ENCODE measurements around the gene TTLL3.

Gene TTLL3

DNA sequence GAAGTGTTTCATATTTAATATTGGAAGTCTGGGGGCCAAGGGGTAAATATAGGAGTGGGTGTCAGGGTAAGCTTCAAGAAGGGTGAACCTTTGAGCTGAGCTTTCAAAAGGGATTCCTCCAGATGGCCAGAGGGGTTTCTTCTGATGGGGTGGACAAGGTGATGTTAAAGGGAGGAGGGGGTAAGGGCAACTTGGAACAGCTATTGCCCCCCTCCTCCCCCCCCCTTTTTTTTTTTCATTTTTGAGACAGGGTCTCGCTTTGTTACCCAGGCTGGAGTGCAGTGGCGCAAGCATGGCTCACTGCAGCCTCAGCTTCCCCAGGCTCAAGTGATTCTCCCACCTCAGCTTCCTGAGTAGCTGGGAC, 2.1 kb upstream of the TTLL3 start:
- no peak for DNase-seq (ENCODE audit: low read depth)

GRCh38 chr3:9808345-9809037, 1.6 kb upstream of the TTLL3 start:
- no peak for DNase-seq (ENCODE audit: low read depth)

DNA sequence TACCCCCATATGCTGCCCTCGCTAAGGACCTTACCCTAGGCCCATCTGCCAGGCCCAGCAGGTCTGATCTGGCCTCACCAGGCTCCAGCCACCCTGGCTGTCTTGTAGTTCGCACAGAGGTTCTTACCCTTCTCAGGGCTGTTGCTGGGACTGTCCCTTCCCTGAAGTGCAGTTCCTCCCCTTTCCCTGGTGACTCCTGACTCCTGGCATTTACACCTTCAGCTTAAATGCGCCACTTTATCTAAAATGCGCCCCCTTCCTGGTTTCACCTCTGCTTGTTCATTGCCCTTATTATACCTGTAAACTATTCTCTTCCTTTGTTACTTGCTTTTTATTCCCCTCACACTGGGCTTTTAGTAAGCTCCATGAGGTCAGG, 835 bp upstream of the TTLL3 start:
- DNase-seq (ENCODE audit: low read depth), result no peak

GRCh38 chr3:9810433-9810770, 340 bp downstream of the TTLL3 start:
- no peak for DNase-seq (ENCODE audit: low read depth)

DNA sequence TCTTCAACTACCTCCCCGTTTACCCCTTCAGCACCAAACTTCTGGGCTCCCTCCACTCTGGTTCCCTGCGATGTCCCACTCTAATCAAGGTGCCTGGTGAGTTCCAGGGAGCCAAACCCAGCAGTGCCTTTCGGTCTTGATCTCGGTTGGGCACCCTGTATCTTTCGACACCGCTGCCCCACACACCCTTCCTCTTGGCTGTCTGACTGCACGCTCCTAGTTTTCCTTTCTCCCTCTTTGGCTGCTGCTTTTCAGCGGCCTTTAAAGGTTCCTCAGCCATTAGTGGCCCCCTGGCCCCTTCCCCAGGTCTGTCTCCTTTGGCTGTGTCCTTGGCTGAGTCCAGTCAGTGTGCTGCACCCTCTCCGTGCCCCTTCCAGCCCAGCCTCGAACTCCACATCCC, 784 bp downstream of the TTLL3 start:
- no peak for DNase-seq (ENCODE audit: low read depth)

- no peak for DNase-seq (ENCODE audit: low read depth)
These were observed 2.9 kb downstream of the TTLL3 start for GRCh38 chr3:9812870-9813483.

DNA sequence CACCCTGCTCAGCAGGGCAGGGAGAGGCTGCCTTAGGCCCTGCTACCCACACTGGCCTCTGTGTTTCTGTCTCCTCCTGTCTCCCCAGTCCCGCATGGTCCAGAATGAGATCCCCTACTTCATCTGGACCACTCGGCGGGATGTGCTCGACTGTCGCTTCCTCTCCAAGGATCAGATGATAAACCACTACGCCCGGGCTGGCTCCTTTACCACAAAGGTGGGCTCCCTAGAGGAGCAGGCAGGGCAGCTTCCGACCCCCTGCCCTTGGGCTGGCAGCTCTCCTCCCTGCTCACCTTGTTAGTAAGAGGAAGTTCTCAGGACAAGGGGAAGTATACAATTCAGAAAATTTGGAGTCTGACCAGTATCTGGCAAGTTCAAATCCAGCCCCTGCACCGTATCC, 5.9 kb downstream of the TTLL3 start:
- no peak for DNase-seq (ENCODE audit: low read depth)

- no peak for DNase-seq (ENCODE audit: low read depth)
These were observed 7.4 kb downstream of the TTLL3 start for GRCh38 chr3:9817436-9817835.

DNA sequence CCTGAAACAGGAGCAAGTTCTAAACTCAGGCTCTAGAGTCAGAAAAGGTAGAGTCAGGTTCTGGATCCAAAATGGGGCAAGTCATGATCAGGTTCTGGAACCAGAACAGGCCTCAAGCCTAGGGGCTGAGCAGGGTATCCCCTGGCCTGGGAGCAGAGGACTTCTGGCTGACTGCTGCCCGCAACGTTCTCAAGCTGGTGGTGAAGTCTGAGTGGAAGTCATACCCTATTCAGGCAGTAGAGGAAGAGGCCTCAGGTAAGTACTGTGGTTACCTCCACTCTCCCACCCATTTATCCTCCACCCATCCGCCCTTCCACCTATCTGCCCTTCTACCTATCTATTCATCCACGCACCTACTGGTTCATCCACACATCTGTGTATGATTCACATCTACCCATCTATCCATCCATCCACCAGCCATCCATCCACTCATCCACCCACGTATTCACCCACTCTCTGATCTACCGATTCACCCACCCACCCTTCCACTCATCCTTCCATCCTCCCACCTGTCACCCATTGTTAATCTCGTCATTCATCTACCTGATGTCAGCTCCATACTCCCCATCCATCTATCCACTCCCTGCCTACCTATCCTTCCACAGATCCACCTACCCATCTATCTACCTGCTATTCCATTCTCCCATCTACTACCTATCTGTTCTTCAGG, 8.7 kb downstream of the TTLL3 start:
- DNase-seq (ENCODE audit: low read depth), result no peak

GRCh38 chr3:9820543-9820942, 10.5 kb downstream of the TTLL3 start:
- DNase-seq (ENCODE audit: low read depth), result no peak

- DNase-seq (ENCODE audit: low read depth), result no peak
These were observed 10.9 kb downstream of the TTLL3 start for GRCh38 chr3:9820946-9821345.

GRCh38 chr3:9825451-9826040, 15.5 kb downstream of the TTLL3 start:
- no peak for DNase-seq (ENCODE audit: low read depth)

- DNase-seq (ENCODE audit: low read depth), result no peak
These were observed 16.9 kb downstream of the TTLL3 start for GRCh38 chr3:9826815-9827573.

GRCh38 chr3:9828801-9829755, 19.0 kb downstream of the TTLL3 start:
- no peak for DNase-seq (ENCODE audit: low read depth)

GRCh38 chr3:9831253-9831652, 21.2 kb downstream of the TTLL3 start:
- no peak for DNase-seq (ENCODE audit: low read depth)

DNA sequence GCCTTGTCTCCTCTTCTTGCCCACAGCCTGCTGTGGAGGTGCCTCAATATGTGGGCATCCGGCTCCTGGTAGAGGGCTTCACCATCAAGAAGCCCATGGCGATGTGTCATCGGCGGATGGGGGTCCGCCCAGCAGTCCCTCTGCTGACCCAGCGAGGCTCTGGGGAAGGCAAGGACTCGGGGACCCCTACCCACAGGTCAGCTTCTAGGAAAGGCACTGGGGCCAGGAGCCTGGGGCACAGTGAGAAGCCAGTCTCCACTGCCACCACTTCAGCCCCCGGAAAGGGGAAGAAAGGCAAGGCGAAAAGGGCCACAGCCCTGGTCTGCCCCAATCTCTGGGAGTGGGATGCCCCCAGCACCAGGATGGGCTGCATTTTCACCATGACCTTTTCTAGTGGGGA, 23.0 kb downstream of the TTLL3 start:
- DNase-seq (ENCODE audit: low read depth), result no peak

- DNase-seq (ENCODE audit: low read depth), result no peak
These were observed 24.7 kb downstream of the TTLL3 start for GRCh38 chr3:9834520-9835380.

- no peak for DNase-seq (ENCODE audit: low read depth)
These were observed 27.9 kb downstream of the TTLL3 start for GRCh38 chr3:9837701-9838582.

- no peak for DNase-seq (ENCODE audit: low read depth)
These were observed 28.8 kb downstream of the TTLL3 start for GRCh38 chr3:9838856-9839255.

DNA sequence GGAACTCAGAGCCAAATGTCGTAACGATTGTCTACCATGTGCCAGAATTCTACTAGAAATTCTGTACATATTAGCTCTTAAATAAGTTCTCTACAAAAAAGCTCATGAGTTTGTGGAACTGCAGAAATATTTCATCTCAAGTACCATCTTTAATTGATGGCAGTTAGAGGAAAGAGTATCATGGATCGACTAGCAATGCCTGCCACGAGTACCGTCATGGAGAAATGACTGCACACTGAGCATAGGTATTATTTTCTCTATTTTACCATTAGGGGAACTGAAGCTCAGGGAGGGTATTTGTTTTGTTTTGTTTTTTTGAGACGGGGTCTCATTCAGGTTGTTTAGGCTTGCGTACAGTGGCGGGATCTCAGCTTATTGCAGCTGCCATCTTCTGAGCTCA, 31.0 kb downstream of the TTLL3 start:
- no peak for DNase-seq (ENCODE audit: low read depth)

Measured in fibroblast of the conjunctiva (primary cell).